Motor neuron (in vitro differentiated cells): Measurements from ENCODE around the gene DSE. TPM values are rescaled to one million over a fixed set of nuclear protein-coding genes. Genes with fewer than 3 reads are reported as not detected.

Source experiments
- ATAC-seq, 8 experiments: fragments of 200-7000 bp; cut with Tn5 transposase; replicated peaks in 6 of 8; 2 replicates each; pipeline ENCODE4 v1.8.0; 2021; ENCODE audit warnings: mild to moderate bottlenecking in 8 of 8, moderate library complexity in 8 of 8
- H3K27ac ChIP-seq, 2 donors: fragments of 250-450 bp; sonication (Bioruptor Pico); 2 replicates each; pipeline ENCODE4 v1.9.0; 2021; ENCODE audit warnings: antibody characterized with exemption in 2 of 2, mild to moderate bottlenecking in 2 of 2, moderate library complexity in 1 of 2
- H3K4me1 ChIP-seq, 2 donors: fragments of 250-450 bp; sonication (Bioruptor Pico); replicated peaks in 1 of 2; 2 replicates each; pipeline ENCODE4 v1.6.1; 2021; ENCODE audit warnings: antibody characterized with exemption in 2 of 2, mild to moderate bottlenecking in 2 of 2, moderate library complexity in 1 of 2
- H3K4me3 ChIP-seq, 5 donors: fragments of 250-450 bp; sonication (Bioruptor Pico); 2 replicates each; pipeline ENCODE4 v1.9.0; 2021; ENCODE audit warnings: antibody characterized with exemption in 5 of 5, mild to moderate bottlenecking in 5 of 5, moderate library complexity in 4 of 5
- WGBS, 10 experiments: fragments of 450-650 bp; shearing (Covaris generic); methylation state at CpG; one replicate each; pipeline ENCODE4 v1.0.0; 2022; 5-methylcytosine and 5-hydroxymethylcytosine counted together
- in situ Hi-C, 9 experiments: fragments of 400-800 bp; cut with MboI; loops; one replicate each; pipeline ENCODE4 v1.15.0; 2021; ENCODE audit warnings: low sequenced_read_pairs in 9 of 9, low pct_unique_long_range_greater_than_20kb in 2 of 9; ENCODE audit not compliant: unreplicated experiment in 9 of 9
- total RNA-seq, 8 experiments: library from RNA; unstranded; fragments of 300-600 nt; gene quantifications; 2 replicates each; pipeline versions ENCODE4 v1.2.3 to v1.2.4, GENCODE V29; 2022

DSE gene
- total RNA-seq, 8 experiments from 2014 or later: 6.3 to 39.8 (median 15.8) TPM

GRCh38 chr6:116411284-116411623, 40.5 kb downstream of the DSE start:
- in situ Hi-C loops: no loop called here
- ATAC-seq: peak in 2 of 8 experiments; percentile 59 to 72

GRCh38 chr6:116412270-116412669, 41.5 kb downstream of the DSE start:
- no peak overlapping the region for H3K27ac ChIP-seq
- no peak overlapping the region for H3K4me3 ChIP-seq
- H3K4me1 ChIP-seq: peaks cover 3 to 11% of the 10 kb centered on the region in 2 donors
- in situ Hi-C loops: no loop called here
- peak in 3 of 8 experiments; percentile 35 to 58 (median 51) for ATAC-seq

More at GRCh38 chr6:116411284-116411623, 40.5 kb downstream of the DSE start:
- 0 to 60% (median 50%) methylated on average over 1 to 4 of the region's 4 CpGs; no CpG with 5 or more reads in 1 of the 10 experiments for WGBS, 10 experiments
- Histone ChIP-seq H3K4me3 (no peak overlapping the region), H3K27ac (no peak overlapping the region), H3K4me1 (peaks cover 6 to 13% of the 10 kb centered on the region in 2 donors)

GRCh38 chr6:116413357-116413756, 42.6 kb downstream of the DSE start:
- no peak for ATAC-seq
- Histone ChIP-seq H3K4me1 (peaks cover 3 to 11% of the 10 kb centered on the region in 2 donors), H3K4me3 (no peak overlapping the region), H3K27ac (no peak overlapping the region)
- in situ Hi-C loops: no loop called here
- WGBS, 10 experiments: 0 to 100% (median 69%) methylated on average over 1 of the region's 1 CpG; no CpG with 5 or more reads in 2 of the 10 experiments

- in situ Hi-C loops: no loop called here
- H3K27ac ChIP-seq: no peak overlapping the region
- H3K4me3 ChIP-seq: no peak overlapping the region
- peak in 1 of 8 experiments; percentile 66 for ATAC-seq
- peaks cover 3 to 11% of the 10 kb centered on the region in 2 donors for H3K4me1 ChIP-seq
- WGBS, 10 experiments: 63 to 100% (median 87%) methylated on average over 1 to 3 of the region's 3 CpGs
Observed at GRCh38 chr6:116417661-116418060, 46.9 kb downstream of the DSE start.

GRCh38 chr6:116419069-116419786, 48.5 kb downstream of the DSE start:
- Histone ChIP-seq H3K4me3 (no peak overlapping the region), H3K4me1 (peaks cover 3 to 5% of the 10 kb centered on the region in 2 donors), H3K27ac (no peak overlapping the region)
- 0 to 100% (median 64%) methylated on average over 1 to 2 of the region's 2 CpGs; no CpG with 5 or more reads in 1 of the 10 experiments for WGBS, 10 experiments
- in situ Hi-C loops: no loop called here
- peak in 3 of 8 experiments; percentile 84 to 92 (median 87) for ATAC-seq

GRCh38 chr6:116420341-116420740, 49.6 kb downstream of the DSE start:
- Histone ChIP-seq H3K27ac (no peak overlapping the region), H3K4me3 (no peak overlapping the region), H3K4me1 (peaks cover 3 to 5% of the 10 kb centered on the region in 2 donors)
- in situ Hi-C loops: no loop called here
- 90 to 100% (median 98%) methylated on average over 1 to 4 of the region's 5 CpGs; no CpG with 5 or more reads in 2 of the 10 experiments for WGBS, 10 experiments
- no peak for ATAC-seq

GRCh38 chr6:116422238-116422637, 51.5 kb downstream of the DSE start:
- Histone ChIP-seq H3K4me3 (no peak overlapping the region), H3K27ac (no peak overlapping the region), H3K4me1 (no peaks in the 10 kb centered on the region)
- ATAC-seq: no peak
- 25 to 100% (median 85%) methylated on average over 1 to 3 of the region's 3 CpGs for WGBS, 10 experiments
- in situ Hi-C loops: no loop called here

GRCh38 chr6:116424001-116424400, 53.3 kb downstream of the DSE start:
- peak in 2 of 8 experiments; percentile 14 to 67 for ATAC-seq
- H3K4me1 ChIP-seq: no peaks in the 10 kb centered on the region
- no peak overlapping the region for H3K27ac ChIP-seq
- no peak overlapping the region for H3K4me3 ChIP-seq
- 14 to 100% (median 83%) methylated on average over 1 of the region's 1 CpG; no CpG with 5 or more reads in 4 of the 10 experiments for WGBS, 10 experiments
- in situ Hi-C loops: no loop called here

GRCh38 chr6:116426551-116426950, 55.8 kb downstream of the DSE start:
- Histone ChIP-seq H3K27ac (no peak overlapping the region), H3K4me1 (no peaks in the 10 kb centered on the region), H3K4me3 (no peak overlapping the region)
- 88 to 100% (median 97%) methylated on average over 1 to 3 of the region's 3 CpGs; no CpG with 5 or more reads in 4 of the 10 experiments for WGBS, 10 experiments
- in situ Hi-C loops: loop anchor here in 1 of 9 experiments (25.0 kb wide), 1 partner anchor 139 kb away; the partner anchor contains the start of gene TSPYL1
- no peak for ATAC-seq

- Histone ChIP-seq H3K27ac (no peak overlapping the region), H3K4me3 (no peak overlapping the region), H3K4me1 (no peaks in the 10 kb centered on the region)
- no peak for ATAC-seq
- 80 to 100% (median 100%) methylated on average over 1 to 2 of the region's 2 CpGs; no CpG with 5 or more reads in 4 of the 10 experiments for WGBS, 10 experiments
- in situ Hi-C loops: loop anchor here in 1 of 9 experiments (25.0 kb wide), 1 partner anchor 142 kb away; the partner anchor contains the start of gene TSPYL1
Observed at GRCh38 chr6:116429111-116429510, 58.4 kb downstream of the DSE start.

- Histone ChIP-seq H3K27ac (no peak overlapping the region), H3K4me3 (no peak overlapping the region), H3K4me1 (no peaks in the 10 kb centered on the region)
- in situ Hi-C loops: loop anchor here in 1 of 9 experiments (25.0 kb wide), 1 partner anchor 144 kb away; the partner anchor contains the start of gene TSPYL1
- 59 to 100% (median 94%) methylated on average over 1 to 4 of the region's 4 CpGs; no CpG with 5 or more reads in 1 of the 10 experiments for WGBS, 10 experiments
- ATAC-seq: no peak
Observed at GRCh38 chr6:116430860-116431259, 60.1 kb downstream of the DSE start.

- no peak overlapping the region for H3K4me3 ChIP-seq
- in situ Hi-C loops: loop anchor here in 1 of 9 experiments (25.0 kb wide), 1 partner anchor 145 kb away; the partner anchor contains the start of gene TSPYL1
- no peak overlapping the region for H3K27ac ChIP-seq
- no peaks in the 10 kb centered on the region for H3K4me1 ChIP-seq
- no peak for ATAC-seq
Observed at GRCh38 chr6:116431964-116432595, 61.3 kb downstream of the DSE start.

- Histone ChIP-seq H3K27ac (no peak overlapping the region), H3K4me3 (no peak overlapping the region), H3K4me1 (no peaks in the 10 kb centered on the region)
- WGBS, 10 experiments: 83 to 100% (median 97%) methylated on average over 1 to 4 of the region's 4 CpGs; no CpG with 5 or more reads in 2 of the 10 experiments
- in situ Hi-C loops: loop anchor here in 1 of 9 experiments (25.0 kb wide), 1 partner anchor 146 kb away; the partner anchor contains the start of gene TSPYL1
- ATAC-seq: no peak
Observed at GRCh38 chr6:116433206-116433712, 62.5 kb downstream of the DSE start.
